GM12878 (cell line): ENCODE data around the gene MAD1L1. TPM values are rescaled to one million over a fixed set of nuclear protein-coding genes. Genes with fewer than 3 reads are reported as not detected.

ENCODE experiments used
- ATAC-seq: fragments of 200-7000 bp; cut with Tn5 transposase; 3 replicates; pipeline ENCODE4 v1.9.1; 2020; ENCODE audit warnings: mild to moderate bottlenecking, moderate library complexity
- BruUV-seq: library from RNA; stranded (reverse); fragments of 400-500 nt; replicated peaks from 2 replicates; lab custom pipeline; 2021; lab: Mats Ljungman, UMichigan
- CTCF ChIA-PET: fragments of 300-600 bp; sonication (Branson Sonifier 250); formaldehyde crosslinking; extraction: SDS; loops from one replicate; lab custom pipeline; 2021; ENCODE audit warnings: inconsistent platforms; lab: Yijun Ruan, JAX
- POLR2A ChIA-PET: fragments of 350-600 bp; formaldehyde crosslinking; extraction: SDS; loops from one replicate; lab custom pipeline; 2021; ENCODE audit warnings: inconsistent platforms; lab: Charles Lee
- RAD21 ChIA-PET: fragments of 300-600 bp; sonication (Branson Sonifier 250); formaldehyde crosslinking; loops from one replicate; lab custom pipeline; 2023; ENCODE audit warnings: antibody characterized with exemption; ENCODE audit not compliant: unreplicated experiment; lab: Charles Lee
- SMC1A ChIA-PET: fragments of 300-600 bp; sonication (Branson Sonifier 250); formaldehyde crosslinking; loops from one replicate; lab custom pipeline; 2023; ENCODE audit not compliant: unreplicated experiment, uncharacterized antibody; lab: Charles Lee
- DNase-seq: peaks from one replicate; pipeline ENCODE4 v3.0.0-alpha.2; 2011; ENCODE audit warnings: low read depth, low spot score
- FAIRE-seq: peaks from 3 replicates; lab custom pipeline; 2011; peaks lifted over from hg19 to GRCh38; lab: Jason Lieb, UNC
- H2AFZ ChIP-seq: 2 replicates; pipeline ENCODE4 v1.6.0; 2011; ENCODE audit warnings: low read depth, low read length, control low read depth; ENCODE audit not compliant: control insufficient read depth
- H3K27ac ChIP-seq: 2 replicates; pipeline ENCODE4 v1.5.1; 2011; ENCODE audit warnings: control low read depth; ENCODE audit not compliant: control insufficient read depth, insufficient read depth
- H3K27me3 ChIP-seq, 2 experiments: replicated peaks in 1 of 2; 2 replicates each; pipeline versions ENCODE4 v1.6.0 to v1.6.1; 2011; ENCODE audit warnings: low read length in 1 of 2; ENCODE audit not compliant: control insufficient read depth in 2 of 2, insufficient read depth in 2 of 2
- H3K36me3 ChIP-seq, 2 experiments: 2 replicates each; pipeline ENCODE4 v1.5.1; 2011; ENCODE audit warnings: low read length in 1 of 2; ENCODE audit not compliant: control insufficient read depth in 2 of 2, insufficient read depth in 2 of 2
- H3K4me1 ChIP-seq: 2 replicates; pipeline ENCODE4 v1.6.1; 2011; ENCODE audit warnings: mild to moderate bottlenecking, low read length, moderate library complexity, mixed read lengths; ENCODE audit not compliant: control insufficient read depth, insufficient read depth
- H3K4me2 ChIP-seq: 2 replicates; pipeline ENCODE4 v1.6.0; 2011; ENCODE audit warnings: control low read depth; ENCODE audit not compliant: control insufficient read depth, insufficient read depth
- H3K4me3 ChIP-seq: fragments of 200-600 bp; sonication (generic); 2 replicates; pipeline ENCODE4 v1.5.1; 2016
- H3K79me2 ChIP-seq: 2 replicates; pipeline ENCODE4 v1.6.0; 2011; ENCODE audit warnings: low read length; ENCODE audit not compliant: control insufficient read depth, insufficient read depth
- H3K9ac ChIP-seq: 2 replicates; pipeline ENCODE4 v1.8.0; 2011; ENCODE audit warnings: low read length, control low read depth, mixed read lengths; ENCODE audit not compliant: control insufficient read depth, insufficient read depth
- H3K9me3 ChIP-seq: replicated peaks from 3 replicates; pipeline ENCODE4 v1.5.1; 2011; ENCODE audit warnings: mild to moderate bottlenecking, low read length; ENCODE audit not compliant: control insufficient read depth, insufficient read depth
- H4K20me1 ChIP-seq: 2 replicates; pipeline ENCODE4 v1.6.0; 2011; ENCODE audit not compliant: control insufficient read depth, insufficient read depth
- ASH2L ChIP-seq: fragments of 300-600, 200-600 bp; sonication (generic); IDR thresholded peaks from 2 replicates; pipeline ENCODE4 v1.6.1; 2017; ENCODE audit warnings: low read depth, mild to moderate bottlenecking, borderline replicate concordance
- BHLHE40 ChIP-seq, 2 experiments: fragments of 450-650 bp in 1 of 2; IDR thresholded peaks; 2 replicates each; pipeline ENCODE4 v1.6.1; 2011 to 2017; ENCODE audit warnings: low read depth in 2 of 2, borderline replicate concordance in 1 of 2, improper control_type of control experiment in 1 of 2, low read length in 1 of 2, mild to moderate bottlenecking in 1 of 2
- CBX3 ChIP-seq: fragments of 200-600 bp; sonication (generic); IDR thresholded peaks from 2 replicates; pipeline ENCODE4 v1.6.1; 2016; ENCODE audit warnings: low read depth, borderline replicate concordance
- CEBPB ChIP-seq, 2 experiments: fragments of 150-350 bp in 1 of 2; IDR thresholded peaks; 2 replicates each; pipeline ENCODE4 v1.6.1; 2012 to 2014; ENCODE audit warnings: low read depth in 2 of 2, low read length in 2 of 2, borderline replicate concordance in 1 of 2, inconsistent platforms in 1 of 2
- CHD2 ChIP-seq: IDR thresholded peaks from 2 replicates; pipeline ENCODE4 v1.6.1; 2011; ENCODE audit warnings: low read depth, low read length, improper control_type of control experiment, borderline replicate concordance
- EGR1 ChIP-seq, 2 experiments: IDR thresholded peaks; 1 replicate in 1 of 2; 2 replicates in 1 of 2; pipeline ENCODE4 v1.6.1; 2011 to 2012; ENCODE audit warnings: low read depth in 2 of 2, low read length in 2 of 2, borderline replicate concordance in 1 of 2, mild to moderate bottlenecking in 1 of 2, moderate library complexity in 1 of 2
- ELK1 ChIP-seq: IDR thresholded peaks from 2 replicates; pipeline ENCODE4 v1.6.1; 2012; ENCODE audit warnings: low read depth, low read length, improper control_type of control experiment
- HDAC6 ChIP-seq: fragments of 200-600 bp; sonication (generic); IDR thresholded peaks from one replicate; pipeline ENCODE4 v1.8.0; 2017; ENCODE audit warnings: antibody characterized with exemption; ENCODE audit not compliant: unreplicated experiment
- HSF1 ChIP-seq: fragments of 150-350 bp; IDR thresholded peaks from 2 replicates; pipeline ENCODE4 v1.6.1; 2014; ENCODE audit warnings: mild to moderate bottlenecking, low read depth, low read length
- IRF3 ChIP-seq: fragments of 450-650 bp; IDR thresholded peaks from 2 replicates; pipeline ENCODE4 v1.6.1; 2014; ENCODE audit warnings: mild to moderate bottlenecking
- KDM1A ChIP-seq: fragments of 200-600 bp; sonication (generic); IDR thresholded peaks from 2 replicates; pipeline ENCODE4 v1.6.1; 2016; ENCODE audit warnings: borderline replicate concordance
- MTA3 ChIP-seq: IDR thresholded peaks from 2 replicates; pipeline ENCODE4 v1.6.1; 2012; ENCODE audit warnings: low read length, inconsistent platforms, borderline replicate concordance
- RBBP5 ChIP-seq: fragments of 200-600 bp; sonication (generic); conservative IDR thresholded peaks from 2 replicates; pipeline ENCODE4 v1.6.1; 2016
- RFX5 ChIP-seq: IDR thresholded peaks from 2 replicates; pipeline ENCODE4 v1.6.1; 2011; ENCODE audit warnings: low read depth, low read length, improper control_type of control experiment
- TCF12 ChIP-seq: IDR thresholded peaks from 2 replicates; pipeline ENCODE4 v1.6.1; 2011; ENCODE audit warnings: low read depth, mild to moderate bottlenecking, low read length
- ZNF207 ChIP-seq: fragments of 450-650 bp; IDR thresholded peaks from 2 replicates; pipeline ENCODE4 v1.6.1; 2014; ENCODE audit warnings: antibody characterized with exemption, mild to moderate bottlenecking, borderline replicate concordance
- ZNF217 ChIP-seq: fragments of 450-650 bp; IDR thresholded peaks from 2 replicates; pipeline ENCODE4 v1.6.1; 2017; ENCODE audit warnings: antibody characterized with exemption, mild to moderate bottlenecking
- ZZZ3 ChIP-seq: IDR thresholded peaks from 2 replicates; pipeline ENCODE4 v1.6.1; 2011; ENCODE audit warnings: low read depth; ENCODE audit not compliant: control insufficient read depth, insufficient read length
- WGBS: methylation state at CpG from one replicate; pipeline ENCODE4 v1.1.6; 2016; ENCODE audit warnings: low lambda C conversion rate; ENCODE audit not compliant: insufficient replicate concordance, insufficient coverage; ENCODE audit errors: missing lambda C conversion rate; 5-methylcytosine and 5-hydroxymethylcytosine counted together
- in situ Hi-C: fragments of 300-500 bp; cut with MboI; formaldehyde crosslinking; loops from 9 replicates; pipeline ENCODE4 v1.14.3; 2018; ENCODE audit warnings: mixed read lengths
- intact Hi-C: fragments of 100-400 bp; cut with micrococcal nuclease; formaldehyde crosslinking; loops from one replicate; pipeline ENCODE4 v1.14.2; 2022; ENCODE audit not compliant: unreplicated experiment
- polyA plus RNA-seq, 11 experiments: library from polyadenylated mRNA; depleted of rRNA in 4 of 11; unstranded in 6 of 11; stranded (reverse) in 5 of 11; fragments of >200 nt; fragmentation: Nextera tagmentation in 4 of 11; fragmentation: Illumina TruSeq in 1 of 11; extraction: Ambion mirVana in 4 of 11; extraction: Trizol in 1 of 11; gene quantifications; 1 replicate in 1 of 11; 2 replicates in 10 of 11; pipeline versions ENCODE4 v1.2.1 to v1.2.3, GENCODE V29; 2011 to 2016; ENCODE audit warnings: inconsistent platforms in 2 of 11, missing spikeins in 2 of 11, low read depth in 1 of 11
- total RNA-seq, 4 experiments: library from RNA; depleted of rRNA in 3 of 4; stranded (reverse); fragments of >200 nt in 3 of 4; fragmentation: Illumina TruSeq in 1 of 4; extraction: Trizol in 1 of 4; gene quantifications; 2 replicates each; pipeline versions ENCODE4 v1.2.1 to v1.2.3, GENCODE V29; 2013 to 2021

Gene MAD1L1
- total and polyA plus RNA-seq, 10 of the 15 experiments (the other 5 are each of a cell fraction or from before 2014, with no cell fraction given) = 2.2 to 76.8 (median 38.3) TPM

DNA sequence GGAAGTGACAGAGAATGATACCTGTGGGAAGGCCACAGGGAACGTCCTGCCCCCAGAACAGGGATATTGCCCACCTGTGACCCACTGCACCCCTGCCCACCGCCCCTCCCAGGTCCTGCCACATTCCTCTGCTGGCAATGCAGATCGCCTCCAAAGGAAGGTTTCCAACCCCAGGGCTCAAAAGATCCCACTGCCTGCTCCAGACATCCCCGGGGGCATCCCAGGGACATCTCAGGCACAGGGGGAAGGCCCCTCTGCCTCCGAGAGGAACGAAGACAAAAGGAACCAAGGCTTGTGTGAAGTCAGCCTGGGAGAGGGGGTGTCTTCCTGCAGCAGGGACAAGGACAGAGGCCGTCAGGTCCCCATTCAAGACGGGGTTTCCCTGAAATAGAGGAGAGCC is 37.8 kb upstream of the MAD1L1 start:
- BruUV-seq = no TSS peak
- Histone ChIP-seq H3K27me3 (no peaks in the 10 kb centered on the region), H3K4me1 (no peaks in the 10 kb centered on the region), H2AFZ (no peak overlapping the region), H4K20me1 (no peaks in the 10 kb centered on the region), H3K4me3 (no peak overlapping the region), H3K79me2 (no peaks in the 10 kb centered on the region), H3K27ac (no peak overlapping the region), H3K36me3 (peaks cover 9 to 28% of the 10 kb centered on the region in 2 experiments; a peak in 3 of 4 replicates), H3K4me2 (no peak overlapping the region), H3K9me3 (no peaks in the 10 kb centered on the region), H3K9ac (no peak overlapping the region)
- ChIA-PET POLR2A (no interaction called here), SMC1A (no interaction called here), CTCF (no interaction called here), RAD21 (no interaction called here)
- in situ Hi-C loops = no loop called here
- DNase-seq (no peak), FAIRE-seq (no peak), ATAC-seq (no peak)
- 100% methylated on average over 6 of the region's 8 CpGs for WGBS
- intact Hi-C loops = no loop called here
- TF ChIP-seq EGR1 (IDR thresholded peaks at IDR 0.05; ENCODE audit: borderline replicate concordance in 1 of 2, low read depth in 2 of 2, low read length in 2 of 2) = no peak
- TF ChIP-seq CEBPB (IDR thresholded peaks at IDR 0.05; ENCODE audit: borderline replicate concordance in 1 of 2, low read depth in 2 of 2, low read length in 2 of 2) = no peak
- TF ChIP-seq ELK1 = no peak
- TF ChIP-seq ZZZ3 = no peak
- no peak for TF ChIP-seq MTA3
- no peak for TF ChIP-seq CHD2
- TF ChIP-seq RBBP5 = no peak
- TF ChIP-seq RFX5 = no peak
- TF ChIP-seq ZNF207 = no peak
- no peak for TF ChIP-seq ASH2L
- no peak for TF ChIP-seq TCF12
- TF ChIP-seq IRF3 = no peak
- TF ChIP-seq HDAC6 = no peak
- no peak for TF ChIP-seq KDM1A
- TF ChIP-seq CBX3 = no peak
- no peak for TF ChIP-seq BHLHE40 (IDR thresholded peaks at IDR 0.05; ENCODE audit: borderline replicate concordance in 1 of 2, low read depth in 2 of 2, low read length in 1 of 2)
- no peak for TF ChIP-seq ZNF217
- no peak for TF ChIP-seq HSF1
